K562 (cell line): ENCODE results near the gene TRRAP.
"Not testable (repeated sequence)": the region's sequence is repeated elsewhere in the genome, so short reads cannot be mapped to it uniquely, and the experiment has no call there.

Experiments used
- CCAR2 ChIP-seq: fragments of 200-400 bp; formaldehyde crosslinking; IDR thresholded peaks from 2 replicates; pipeline ENCODE4 v1.6.1; 2017; ENCODE audit warnings: mild to moderate bottlenecking, low read depth, low read length
- CEBPB ChIP-seq: fragments of 450-650 bp; IDR thresholded peaks from 2 replicates; pipeline ENCODE4 v1.6.1; 2016; ENCODE audit warnings: missing genetic modification characterization, missing compliant biosample characterization
- CTCF ChIP-seq, 3 experiments: IDR thresholded peaks in 2 of 3; conservative IDR thresholded peaks in 1 of 3; 2 replicates each; pipeline ENCODE4 v1.5.1; 2011 to 2012; ENCODE audit warnings: low read length in 3 of 3, mild to moderate bottlenecking in 3 of 3, control low read depth in 2 of 3, improper control_type of control experiment in 1 of 3, inconsistent platforms in 1 of 3, low read depth in 1 of 3, mixed read lengths in 1 of 3, moderate library complexity in 1 of 3; ENCODE audit not compliant: insufficient read depth in 2 of 3
- EZH2 ChIP-seq: IDR thresholded peaks from 2 replicates; pipeline ENCODE4 v1.6.1; 2012; ENCODE audit warnings: low read depth, mild to moderate bottlenecking, inconsistent platforms, low read length, borderline replicate concordance
- MNT ChIP-seq, 2 experiments: fragments of 450-650 bp; conservative IDR thresholded peaks; 2 replicates each; pipeline ENCODE4 v1.6.1; 2017; ENCODE audit warnings: mild to moderate bottlenecking in 2 of 2, moderate library complexity in 2 of 2
- NRF1 ChIP-seq, 2 experiments: fragments of 450-650 bp; IDR thresholded peaks in 1 of 2; conservative IDR thresholded peaks in 1 of 2; 2 replicates each; pipeline ENCODE4 v1.6.1; 2014; ENCODE audit warnings: mild to moderate bottlenecking in 2 of 2
- PCBP1 ChIP-seq: fragments of 200-400 bp; formaldehyde crosslinking; IDR thresholded peaks from 2 replicates; pipeline ENCODE4 v1.6.1; 2018; ENCODE audit warnings: mild to moderate bottlenecking, low read depth, low read length; ENCODE audit not compliant: poor library complexity, severe bottlenecking
- POLR2AphosphoS5 ChIP-seq: IDR thresholded peaks from 2 replicates; pipeline ENCODE4 v1.6.1; 2011; ENCODE audit warnings: mild to moderate bottlenecking, low read depth, low read length, moderate library complexity; ENCODE audit not compliant: control insufficient read depth, insufficient read depth
- SRF ChIP-seq, 2 experiments: fragments of 250-450, 450-650 bp in 1 of 2; sonication (Bioruptor Pico) in 1 of 2; sonication (generic) in 1 of 2; formaldehyde crosslinking; IDR thresholded peaks; 2 replicates each; pipeline versions ENCODE4 v1.5.0 to v1.5.1; 2020 to 2022; ENCODE audit warnings: mild to moderate bottlenecking in 1 of 2, missing genetic modification reagents in 1 of 2
- TAF1 ChIP-seq: IDR thresholded peaks from 2 replicates; pipeline ENCODE4 v1.6.1; 2011; ENCODE audit warnings: mild to moderate bottlenecking, low read length, moderate library complexity; ENCODE audit not compliant: insufficient read depth, control insufficient read depth, severe bottlenecking; ENCODE audit errors: extremely low read depth
- TCF7L2 ChIP-seq: fragments of 150-350 bp; IDR thresholded peaks from 2 replicates; pipeline ENCODE4 v1.6.1; 2016; ENCODE audit warnings: low read depth, mild to moderate bottlenecking, low read length, moderate library complexity
- YY1 ChIP-seq, 3 experiments: IDR thresholded peaks; 2 replicates each; pipeline ENCODE4 v1.6.1; 2011; ENCODE audit warnings: low read length in 2 of 3, mild to moderate bottlenecking in 2 of 3, moderate library complexity in 2 of 3, borderline replicate concordance in 1 of 3, control low read depth in 1 of 3, low read depth in 1 of 3; ENCODE audit not compliant: insufficient read depth in 3 of 3, insufficient replicate concordance in 2 of 3, control insufficient read depth in 1 of 3, insufficient read length in 1 of 3; ENCODE audit errors: extremely low read depth in 1 of 3
- ZNF280A ChIP-seq: fragments of 450-650 bp; IDR thresholded peaks from 2 replicates; pipeline ENCODE4 v1.6.1; 2018; ENCODE audit warnings: mild to moderate bottlenecking, low read depth; ENCODE audit not compliant: partially characterized antibody
- ZNF785 ChIP-seq: fragments of 250-450 bp; sonication (Bioruptor Pico); IDR thresholded peaks from 2 replicates; pipeline ENCODE4 v1.4.0; 2020; ENCODE audit warnings: mild to moderate bottlenecking

GRCh38 chr7:98873610-98874009 lies 4.7 kb upstream of the TRRAP start:
- not testable (repeated sequence) for TF ChIP-seq SRF (CRISPR knock-in tag; IDR thresholded peaks at IDR 0.05); TAF1; PCBP1; NRF1 (conservative IDR thresholded peaks at IDR 0.05 in 1 of 2, IDR thresholded peaks at IDR 0.05 in 1 of 2); CTCF (IDR thresholded peaks at IDR 0.05 in 2 of 3, conservative IDR thresholded peaks at IDR 0.05 in 1 of 3; ENCODE audit: insufficient read depth in 2 of 3, low read depth in 1 of 3, low read length in 3 of 3); ZNF280A; ZNF785 (CRISPR knock-in tag); EZH2; CEBPB; TCF7L2; YY1 (IDR thresholded peaks at IDR 0.05; ENCODE audit: borderline replicate concordance in 1 of 3, control insufficient read depth in 1 of 3, extremely low read depth in 1 of 3, insufficient read depth in 3 of 3, insufficient read length in 1 of 3, insufficient replicate concordance in 2 of 3, low read depth in 1 of 3, low read length in 2 of 3); CCAR2; MNT (conservative IDR thresholded peaks at IDR 0.05); POLR2AphosphoS5
